ENCODE measurements around the gene KRT31.
"Not testable (repeated sequence)": the region's sequence is repeated elsewhere in the genome, so short reads cannot be mapped to it uniquely, and the experiment has no call there.

- not testable (repeated sequence) for TF ChIP-seq CTCF (IDR thresholded peaks at IDR 0.05; ENCODE audit: control extremely low read depth in 1 of 3, insufficient read depth in 1 of 3, low read depth in 1 of 3, low read length in 3 of 3); POLR2AphosphoS5 (IDR thresholded peaks at IDR 0.05; ENCODE audit: low read depth, low read length); EZH2 (IDR thresholded peaks at IDR 0.05; ENCODE audit: low read depth, low read length, severe bottlenecking); YY1 (IDR thresholded peaks at IDR 0.05; ENCODE audit: low read depth, low read length); SP2 (IDR thresholded peaks at IDR 0.05; ENCODE audit: low read length); JUND (IDR thresholded peaks at IDR 0.05; ENCODE audit: low read length); CHD2 (IDR thresholded peaks at IDR 0.05; ENCODE audit: low read length); POLR2A (IDR thresholded peaks at IDR 0.05; ENCODE audit: control extremely low read depth in 1 of 2, low read depth in 2 of 2, low read length in 2 of 2); GABPA (IDR thresholded peaks at IDR 0.05; ENCODE audit: borderline replicate concordance, insufficient read depth, low read length)
Observed at GRCh38 chr17:41350381-41350878, 47.0 kb downstream of the KRT31 start, which contains the start of gene KRT33A.
